ENCODE measurements around the gene GPC5.

Gene GPC5

GRCh38 chr13:92224825-92225224 lies 826.4 kb downstream of the GPC5 start:
- POLR2A ChIA-PET, result no interaction called here
- DNase-seq (ENCODE audit: extremely low spot score), result no peak
- TF ChIP-seq CTCF (IDR thresholded peaks at IDR 0.05; ENCODE audit: control extremely low read depth, extremely low read depth, low read depth, missing control alignments), result no peak
- CTCF ChIA-PET, result interaction anchor here (1.0 to 2.8 kb wide), 5 partner anchors 11 to 37 kb away, joined by 3 to 6 read pairs (median 3); no protein-coding TSS in a partner anchor

GRCh38 chr13:92225861-92226260 lies 827.4 kb downstream of the GPC5 start:
- no peak for DNase-seq (ENCODE audit: extremely low spot score)
- TF ChIP-seq CTCF (IDR thresholded peaks at IDR 0.05; ENCODE audit: control extremely low read depth, extremely low read depth, low read depth, missing control alignments), result no peak
- ChIA-PET CTCF (interaction anchor here (1.0 to 2.8 kb wide), 3 partner anchors 19 to 36 kb away, joined by 3 to 6 read pairs (median 3); no protein-coding TSS in a partner anchor), POLR2A (no interaction called here)

- POLR2A ChIA-PET, result no interaction called here
- no peak for DNase-seq (ENCODE audit: extremely low spot score)
- CTCF ChIA-PET, result no interaction called here
- TF ChIP-seq CTCF (IDR thresholded peaks at IDR 0.05; ENCODE audit: control extremely low read depth, extremely low read depth, low read depth, missing control alignments), result no peak
Measured at GRCh38 chr13:92232871-92233270, 834.5 kb downstream of the GPC5 start.

GRCh38 chr13:92251671-92252210 lies 853.3 kb downstream of the GPC5 start:
- TF ChIP-seq CTCF (IDR thresholded peaks at IDR 0.05; ENCODE audit: control extremely low read depth, extremely low read depth, low read depth, missing control alignments), result no peak
- ChIA-PET CTCF (interaction anchor here (0.9 to 1.9 kb wide), 5 partner anchors 8 to 24 kb away, joined by 3 to 5 read pairs (median 4); no protein-coding TSS in a partner anchor), POLR2A (no interaction called here)
- no peak for DNase-seq (ENCODE audit: extremely low spot score)

- DNase-seq (ENCODE audit: extremely low spot score), result no peak
Measured at GRCh38 chr13:92255526-92255925, 857.1 kb downstream of the GPC5 start.

GRCh38 chr13:92256211-92256610 lies 857.8 kb downstream of the GPC5 start:
- ChIA-PET CTCF (no interaction called here), POLR2A (no interaction called here)
- no peak for TF ChIP-seq CTCF (IDR thresholded peaks at IDR 0.05; ENCODE audit: control extremely low read depth, extremely low read depth, low read depth, missing control alignments)

More at GRCh38 chr13:92255526-92255925, 857.1 kb downstream of the GPC5 start:
- TF ChIP-seq CTCF (IDR thresholded peaks at IDR 0.05; ENCODE audit: control extremely low read depth, extremely low read depth, low read depth, missing control alignments), result no peak
- CTCF ChIA-PET, result no interaction called here
- POLR2A ChIA-PET, result no interaction called here

More at GRCh38 chr13:92256211-92256610, 857.8 kb downstream of the GPC5 start:
- no peak for DNase-seq (ENCODE audit: extremely low spot score)

Data from GM10248 (cell line).